ENCODE data around the gene PRMT1. TPM values are rescaled to one million over a fixed set of nuclear protein-coding genes. Genes with fewer than 3 reads are reported as not detected.
A peak's percentile ranks its signal among the peaks of the same experiment; 100 is the strongest.

PRMT1 gene
- total and polyA plus RNA-seq, 9 of the 15 experiments (the other 6 are each of a cell fraction or from before 2014, with no cell fraction given): 13.3 to 464 (median 326) TPM

DNA sequence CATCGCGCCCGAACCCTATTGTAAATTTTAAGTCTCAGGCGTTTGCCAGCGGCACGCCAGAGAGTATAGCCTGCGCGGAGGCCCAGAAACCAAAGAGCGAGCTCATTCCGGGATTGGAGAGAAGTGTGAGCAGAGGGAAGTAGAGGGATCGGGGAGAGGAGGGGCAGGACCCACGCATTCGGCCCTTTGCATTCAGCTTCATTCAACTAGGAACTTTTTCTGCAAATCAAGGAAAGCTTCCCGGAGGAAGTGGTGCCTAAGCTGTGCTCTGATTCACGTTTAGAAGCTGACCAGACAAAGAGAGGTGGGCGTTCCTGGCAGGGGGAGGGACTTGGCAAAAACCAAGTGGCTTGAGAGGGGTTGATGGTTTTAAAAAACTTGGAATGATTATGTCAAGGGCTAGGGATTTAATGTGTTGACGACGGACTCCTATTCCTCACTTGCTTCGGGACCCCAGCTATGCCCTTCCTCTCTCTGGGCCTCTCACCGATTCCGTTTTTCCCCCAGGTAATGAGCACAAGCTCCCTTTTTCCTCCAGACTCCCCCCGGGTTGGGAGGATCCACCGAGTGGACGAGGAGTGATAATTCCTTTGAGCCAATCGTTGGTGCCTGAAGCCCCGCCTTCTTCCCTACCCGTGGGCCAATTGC lies 811 bp upstream of the PRMT1 start (continued):
- no peak for TF ChIP-seq ZNF512 (tag; IDR thresholded peaks at IDR 0.05)
- no peak for TF ChIP-seq ARHGAP35 (IDR thresholded peaks at IDR 0.05; ENCODE audit: partially characterized antibody)
- no peak for TF ChIP-seq MAX (CRISPR knock-in tag; IDR thresholded peaks at IDR 0.05)
- 0 out of 2 replicates have a peak, but pooled peaks have one; percentile 54 for TF ChIP-seq HDGF (IDR thresholded peaks at IDR 0.05)
- TF ChIP-seq ZNF75A (CRISPR knock-in tag; IDR thresholded peaks at IDR 0.05): no peak
- peak; percentile 42; the same call in 1 of the 2 replicates for TF ChIP-seq NFATC3 (IDR thresholded peaks at IDR 0.05)
- no peak for TF ChIP-seq CBFA2T2 (conservative IDR thresholded peaks at IDR 0.05)
- TF ChIP-seq, protein P1, sequence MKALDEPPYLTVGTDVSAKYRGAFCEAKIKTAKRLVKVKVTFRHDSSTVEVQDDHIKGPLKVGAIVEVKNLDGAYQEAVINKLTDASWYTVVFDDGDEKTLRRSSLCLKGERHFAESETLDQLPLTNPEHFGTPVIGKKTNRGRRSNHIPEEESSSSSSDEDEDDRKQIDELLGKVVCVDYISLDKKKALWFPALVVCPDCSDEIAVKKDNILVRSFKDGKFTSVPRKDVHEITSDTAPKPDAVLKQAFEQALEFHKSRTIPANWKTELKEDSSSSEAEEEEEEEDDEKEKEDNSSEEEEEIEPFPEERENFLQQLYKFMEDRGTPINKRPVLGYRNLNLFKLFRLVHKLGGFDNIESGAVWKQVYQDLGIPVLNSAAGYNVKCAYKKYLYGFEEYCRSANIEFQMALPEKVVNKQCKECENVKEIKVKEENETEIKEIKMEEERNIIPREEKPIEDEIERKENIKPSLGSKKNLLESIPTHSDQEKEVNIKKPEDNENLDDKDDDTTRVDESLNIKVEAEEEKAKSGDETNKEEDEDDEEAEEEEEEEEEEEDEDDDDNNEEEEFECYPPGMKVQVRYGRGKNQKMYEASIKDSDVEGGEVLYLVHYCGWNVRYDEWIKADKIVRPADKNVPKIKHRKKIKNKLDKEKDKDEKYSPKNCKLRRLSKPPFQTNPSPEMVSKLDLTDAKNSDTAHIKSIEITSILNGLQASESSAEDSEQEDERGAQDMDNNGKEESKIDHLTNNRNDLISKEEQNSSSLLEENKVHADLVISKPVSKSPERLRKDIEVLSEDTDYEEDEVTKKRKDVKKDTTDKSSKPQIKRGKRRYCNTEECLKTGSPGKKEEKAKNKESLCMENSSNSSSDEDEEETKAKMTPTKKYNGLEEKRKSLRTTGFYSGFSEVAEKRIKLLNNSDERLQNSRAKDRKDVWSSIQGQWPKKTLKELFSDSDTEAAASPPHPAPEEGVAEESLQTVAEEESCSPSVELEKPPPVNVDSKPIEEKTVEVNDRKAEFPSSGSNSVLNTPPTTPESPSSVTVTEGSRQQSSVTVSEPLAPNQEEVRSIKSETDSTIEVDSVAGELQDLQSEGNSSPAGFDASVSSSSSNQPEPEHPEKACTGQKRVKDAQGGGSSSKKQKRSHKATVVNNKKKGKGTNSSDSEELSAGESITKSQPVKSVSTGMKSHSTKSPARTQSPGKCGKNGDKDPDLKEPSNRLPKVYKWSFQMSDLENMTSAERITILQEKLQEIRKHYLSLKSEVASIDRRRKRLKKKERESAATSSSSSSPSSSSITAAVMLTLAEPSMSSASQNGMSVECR (CRISPR knock-in tag; IDR thresholded peaks at IDR 0.05): no peak
- TF ChIP-seq IRF1 (CRISPR knock-in tag; IDR thresholded peaks at IDR 0.05; ENCODE audit: borderline replicate concordance): no peak
- TF ChIP-seq ZNF668 (CRISPR knock-in tag; IDR thresholded peaks at IDR 0.05): no peak
- no peak for TF ChIP-seq TAL1 (IDR thresholded peaks at IDR 0.05)
- TF ChIP-seq ETV5 (CRISPR knock-in tag; IDR thresholded peaks at IDR 0.05; ENCODE audit: low read depth): no peak
- TF ChIP-seq GTF2F1 (IDR thresholded peaks at IDR 0.05; ENCODE audit: low read depth, low read length): no peak
- no peak for TF ChIP-seq CEBPB (tag; IDR thresholded peaks at IDR 0.05)
- TF ChIP-seq SMAD2 (IDR thresholded peaks at IDR 0.05; ENCODE audit: low read depth, low read length): no peak
- no peak for TF ChIP-seq UBTF (IDR thresholded peaks at IDR 0.05; ENCODE audit: borderline replicate concordance in 1 of 2, low read depth in 2 of 2, low read length in 2 of 2)
- TF ChIP-seq, protein P2, sequence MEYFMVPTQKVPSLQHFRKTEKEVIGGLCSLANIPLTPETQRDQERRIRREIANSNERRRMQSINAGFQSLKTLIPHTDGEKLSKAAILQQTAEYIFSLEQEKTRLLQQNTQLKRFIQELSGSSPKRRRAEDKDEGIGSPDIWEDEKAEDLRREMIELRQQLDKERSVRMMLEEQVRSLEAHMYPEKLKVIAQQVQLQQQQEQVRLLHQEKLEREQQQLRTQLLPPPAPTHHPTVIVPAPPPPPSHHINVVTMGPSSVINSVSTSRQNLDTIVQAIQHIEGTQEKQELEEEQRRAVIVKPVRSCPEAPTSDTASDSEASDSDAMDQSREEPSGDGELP (CRISPR knock-in tag; IDR thresholded peaks at IDR 0.05; ENCODE audit: borderline replicate concordance): no peak
- TF ChIP-seq ZNF274 (IDR thresholded peaks at IDR 0.05; ENCODE audit: borderline replicate concordance, low read depth, low read length): no peak
